GM13977 (cell line): ENCODE results near the gene SEMA4B.
A peak's percentile ranks its signal among the peaks of the same experiment; 100 is the strongest.

Experiments
- DNase-seq: peaks from one replicate; pipeline ENCODE4 v3.0.0; 2012; ENCODE audit warnings: low spot score
- in situ Hi-C: fragments of 300-500 bp; cut with MboI; formaldehyde crosslinking; loops from one replicate; pipeline ENCODE4 v1.12.0; 2022; ENCODE audit warnings: low sequenced_read_pairs, low pct_unique_long_range_greater_than_20kb, mixed read lengths, inconsistent platforms; ENCODE audit not compliant: unreplicated experiment
- TF ChIP-seq, protein P1 (sequence below): IDR thresholded peaks from 2 replicates; pipeline ENCODE4 v1.5.1; 2012; ENCODE audit warnings: mild to moderate bottlenecking, control low read depth; ENCODE audit not compliant: insufficient read depth; ENCODE audit errors: extremely low read depth, missing control alignments

The SEMA4B gene

DNA sequence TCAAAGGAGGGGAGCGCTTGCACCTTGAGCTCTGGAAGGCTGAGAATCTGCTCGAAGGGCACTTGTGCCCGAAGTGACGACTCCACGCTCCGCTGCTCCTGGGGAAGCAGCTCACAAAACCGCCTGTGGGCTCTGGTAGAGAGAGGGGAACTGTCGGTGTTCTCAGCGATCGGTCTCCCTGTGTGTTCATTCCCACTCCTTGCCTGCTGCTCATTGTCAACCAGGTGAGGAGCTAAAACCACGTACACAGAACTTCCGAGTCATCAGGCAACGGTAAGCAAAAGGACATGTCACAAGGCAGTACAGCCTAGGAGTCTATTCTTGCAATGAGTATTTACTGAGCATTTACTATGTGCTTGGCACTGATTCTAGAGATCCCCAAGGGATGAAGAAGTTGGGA, 31.1 kb downstream of the SEMA4B start:
- TF ChIP-seq, protein P1, sequence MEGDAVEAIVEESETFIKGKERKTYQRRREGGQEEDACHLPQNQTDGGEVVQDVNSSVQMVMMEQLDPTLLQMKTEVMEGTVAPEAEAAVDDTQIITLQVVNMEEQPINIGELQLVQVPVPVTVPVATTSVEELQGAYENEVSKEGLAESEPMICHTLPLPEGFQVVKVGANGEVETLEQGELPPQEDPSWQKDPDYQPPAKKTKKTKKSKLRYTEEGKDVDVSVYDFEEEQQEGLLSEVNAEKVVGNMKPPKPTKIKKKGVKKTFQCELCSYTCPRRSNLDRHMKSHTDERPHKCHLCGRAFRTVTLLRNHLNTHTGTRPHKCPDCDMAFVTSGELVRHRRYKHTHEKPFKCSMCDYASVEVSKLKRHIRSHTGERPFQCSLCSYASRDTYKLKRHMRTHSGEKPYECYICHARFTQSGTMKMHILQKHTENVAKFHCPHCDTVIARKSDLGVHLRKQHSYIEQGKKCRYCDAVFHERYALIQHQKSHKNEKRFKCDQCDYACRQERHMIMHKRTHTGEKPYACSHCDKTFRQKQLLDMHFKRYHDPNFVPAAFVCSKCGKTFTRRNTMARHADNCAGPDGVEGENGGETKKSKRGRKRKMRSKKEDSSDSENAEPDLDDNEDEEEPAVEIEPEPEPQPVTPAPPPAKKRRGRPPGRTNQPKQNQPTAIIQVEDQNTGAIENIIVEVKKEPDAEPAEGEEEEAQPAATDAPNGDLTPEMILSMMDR: no peak
- in situ Hi-C loops: no loop called here

DNA sequence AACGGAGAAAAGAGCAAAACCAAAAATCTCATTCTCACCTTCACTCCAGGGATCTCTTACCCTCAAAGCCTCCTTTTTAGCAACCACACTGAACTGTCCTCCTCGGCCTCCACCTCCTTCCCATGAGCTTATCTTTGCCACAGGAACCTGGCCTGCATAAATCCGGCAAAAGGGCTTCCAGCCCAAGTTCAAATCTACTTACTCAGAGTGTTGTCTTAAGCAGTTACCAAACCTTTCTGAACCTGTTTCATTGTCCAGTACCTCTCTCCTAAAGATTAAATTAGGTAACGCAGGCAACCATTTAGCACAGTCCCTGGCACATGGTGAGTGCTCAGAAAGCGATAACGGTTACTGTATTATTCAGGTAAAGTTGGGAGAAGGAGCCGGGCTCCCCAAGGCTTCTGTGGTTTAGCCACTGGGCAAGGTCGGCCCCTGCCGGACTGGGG, 31.8 kb downstream of the SEMA4B start:
- TF ChIP-seq, protein P1: peak; percentile 47
- no peak for DNase-seq
- in situ Hi-C loops: no loop called here

More for the DNA sequence above, 31.1 kb downstream of the SEMA4B start:
- DNase-seq: peak; percentile 28

DNA sequence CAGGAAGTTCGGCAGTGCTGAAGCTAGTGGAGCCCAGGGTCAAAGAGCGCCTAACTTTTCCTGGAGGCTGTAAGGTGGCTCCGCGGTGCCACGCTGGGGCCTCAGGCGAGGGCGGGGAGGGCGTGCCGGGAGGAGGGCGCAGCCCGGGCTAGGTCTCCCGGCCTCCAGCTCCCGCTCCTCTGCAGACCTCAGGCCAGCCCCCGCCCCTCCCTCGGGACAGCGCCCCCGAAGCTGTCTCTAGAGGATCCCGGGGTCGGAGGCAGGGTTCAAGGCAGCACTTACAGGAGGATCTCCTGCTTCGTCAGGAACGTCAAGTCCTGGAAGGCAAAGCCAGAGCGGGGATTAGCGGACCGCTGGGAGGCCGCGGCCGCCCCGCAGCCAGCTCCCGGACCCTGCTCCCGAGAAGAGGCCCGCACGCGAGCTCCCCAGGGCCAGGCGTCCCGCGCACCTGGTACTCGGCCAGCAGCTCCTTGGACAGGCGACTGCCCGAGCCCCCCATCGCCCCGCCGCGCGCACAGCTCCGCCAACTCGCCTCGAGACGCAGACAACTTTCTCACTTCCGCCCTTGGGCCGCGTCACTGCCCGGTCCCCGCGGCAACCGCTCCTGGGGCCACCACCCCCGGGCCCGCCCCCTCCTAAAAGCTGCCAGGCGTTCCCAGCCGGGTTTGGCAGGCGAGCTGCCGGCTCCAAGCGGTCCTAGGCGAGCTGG, 32.4 kb downstream of the SEMA4B start, which contains the start of gene CIB1:
TSS of gene CIB1 (minus strand) at position 555 of the 709 bp plus-strand sequence. CDS start at position 499, 56 bp downstream.
- DNase-seq: peak; percentile 99
- TF ChIP-seq, protein P1: no peak
- in situ Hi-C loops: no loop called here

DNA sequence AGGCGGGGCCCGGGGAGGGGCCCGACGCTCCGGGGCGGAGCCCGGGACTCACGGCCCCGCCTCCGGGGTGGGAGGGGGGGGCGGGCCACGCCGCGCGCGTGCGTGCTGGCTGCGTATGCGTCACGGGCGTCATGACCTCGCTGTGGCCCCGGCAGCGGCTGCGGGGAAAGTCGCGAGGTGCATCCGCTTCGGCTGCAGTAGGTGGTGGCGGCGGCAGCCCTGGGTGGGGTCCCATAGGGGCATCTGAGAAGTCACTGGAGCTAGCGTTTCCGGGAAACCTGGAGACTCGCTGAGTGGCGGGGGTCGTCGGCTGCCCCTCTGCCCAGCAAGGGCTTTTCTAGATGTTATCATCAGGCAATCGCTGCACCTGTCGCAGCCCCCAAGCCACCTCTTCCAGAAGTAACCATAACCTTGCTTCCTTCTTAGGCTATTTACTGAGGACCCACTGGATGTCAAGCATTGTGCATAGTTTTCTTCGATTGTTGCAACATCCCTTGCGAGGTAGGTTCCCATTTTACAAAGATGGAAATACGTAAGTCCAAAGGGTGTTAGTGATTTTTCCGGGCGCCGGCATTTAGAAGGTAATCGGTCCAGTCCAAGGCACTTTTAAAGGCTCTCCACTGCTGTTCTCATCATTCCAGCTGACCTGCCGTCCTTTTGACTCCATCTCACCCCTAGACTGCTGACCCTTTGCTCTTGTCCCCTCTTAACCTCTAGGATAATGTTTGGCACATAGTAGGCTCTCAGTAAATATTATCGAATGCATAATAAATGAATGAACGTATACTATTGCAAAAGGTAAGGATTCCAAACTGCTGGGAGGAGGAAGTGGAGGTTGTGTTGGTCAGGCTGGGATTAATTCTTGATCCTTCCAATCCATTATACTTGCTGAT, 33.2 kb downstream of the SEMA4B start, which contains the start of gene GDPGP1:
TSS of gene GDPGP1 (plus strand) at position 114 of the 893 bp plus-strand sequence. CDS start 6,700 bp downstream, outside the sequence.
- in situ Hi-C loops: no loop called here
- TF ChIP-seq, protein P1: no peak
- no peak for DNase-seq

DNA sequence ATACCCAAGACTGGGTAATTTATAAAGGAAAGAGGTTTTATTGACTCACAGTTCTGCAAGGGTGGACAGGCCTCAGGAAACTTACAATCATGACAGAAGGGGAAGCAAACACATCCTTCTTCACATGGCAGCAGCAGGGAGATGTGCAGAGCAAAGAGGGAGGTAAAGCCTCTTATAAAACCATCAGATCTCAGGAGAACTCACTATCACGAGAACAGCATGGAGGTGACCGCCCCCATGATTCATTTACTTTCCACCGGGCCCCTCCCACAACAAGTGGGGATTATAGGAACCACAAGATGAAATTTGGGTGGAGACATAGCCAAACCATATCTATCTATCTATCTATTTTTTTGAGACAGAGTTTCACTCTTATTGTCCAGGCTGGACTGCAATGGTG, 38.2 kb downstream of the SEMA4B start:
- DNase-seq: no peak
- in situ Hi-C loops: no loop called here
- TF ChIP-seq, protein P1: no peak

DNA sequence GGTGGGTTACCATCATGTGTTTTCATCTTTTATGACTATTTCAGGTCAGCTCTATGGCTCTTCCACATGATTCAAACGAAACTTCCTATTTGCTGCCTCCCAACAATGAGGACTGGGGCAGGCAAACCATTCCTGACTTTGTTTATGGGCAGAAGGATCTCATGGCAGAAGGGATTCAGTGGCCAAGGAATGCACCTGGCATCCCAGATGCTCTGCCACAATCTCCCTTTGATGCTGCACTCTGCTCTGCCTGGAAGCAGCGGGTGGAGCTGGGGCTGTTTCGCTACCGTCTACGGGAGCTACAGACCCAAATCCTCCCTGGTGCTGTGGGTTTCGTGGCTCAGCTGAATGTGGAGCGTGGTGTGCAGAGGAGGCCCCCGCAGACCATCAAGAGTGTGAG, 39.7 kb downstream of the SEMA4B start:
- DNase-seq: no peak
- in situ Hi-C loops: no loop called here
- TF ChIP-seq, protein P1: no peak
